ENCODE measurements around the gene DNAJC8. TPM values are rescaled to one million over a fixed set of nuclear protein-coding genes. Genes with fewer than 3 reads are reported as not detected.

The DNAJC8 gene
- total RNA-seq, 2 donors from 2014 or later = 69.3 to 80.5 TPM

DNA sequence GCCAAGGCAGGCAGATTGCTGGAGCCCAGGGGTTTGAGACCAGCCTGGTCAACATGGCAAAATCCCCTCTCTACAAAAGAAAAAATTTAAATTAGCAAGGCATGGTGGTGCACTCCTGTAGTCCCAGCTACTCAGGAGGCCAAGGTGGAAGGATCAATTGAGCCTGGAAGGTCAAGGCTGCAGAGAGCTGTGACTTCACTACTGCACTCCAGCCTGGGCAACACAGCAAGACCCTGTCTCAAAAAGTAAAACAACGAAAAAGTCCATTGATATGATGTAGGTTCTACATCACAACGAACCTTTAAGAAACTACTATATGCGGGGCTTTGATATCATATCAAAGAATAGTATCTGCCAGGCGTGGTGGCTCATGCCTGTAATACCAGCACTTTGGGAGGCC lies 77.2 kb downstream of the DNAJC8 start:
- intact Hi-C loops (cut with DNase I) = no loop called here
- DNase-seq (ENCODE audit: low spot score) = no peak

DNA sequence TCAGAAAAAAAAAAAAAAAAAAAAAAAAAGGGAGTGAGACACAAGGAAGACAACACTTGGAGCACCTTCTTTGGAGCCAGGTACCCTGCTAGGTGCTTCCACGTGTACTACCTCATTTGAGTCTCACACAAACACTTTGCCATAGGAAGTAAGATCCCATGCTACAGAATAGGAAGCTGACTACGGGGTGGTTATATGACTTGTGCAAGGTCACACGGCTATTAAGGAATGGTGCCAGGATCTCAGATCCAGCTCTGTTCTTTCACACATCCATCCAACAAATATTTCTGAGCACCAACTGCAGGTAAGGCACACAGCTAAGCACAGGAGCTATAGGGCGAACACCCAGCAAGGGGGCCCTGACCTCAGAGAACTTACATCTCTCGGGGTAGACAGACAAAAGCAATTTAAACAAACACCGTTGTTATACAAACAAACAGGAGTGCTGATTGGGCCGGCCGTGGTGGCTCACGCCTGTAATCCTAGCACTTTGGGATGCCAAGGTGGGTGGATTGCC lies 78.7 kb downstream of the DNAJC8 start:
- DNase-seq (ENCODE audit: low spot score) = no peak
- intact Hi-C loops (cut with DNase I) = no loop called here

Other genes starting within 250 kb of the DNAJC8 start
- gene EYA3, start 144.4 kb downstream of the DNAJC8 start, total RNA-seq = 10 to 100 TPM; 12.3 to 15.0 TPM
- gene PTAFR, start 56.3 kb downstream of the DNAJC8 start, total RNA-seq = 1 to 10 TPM; 5.9 to 9.3 TPM
- gene ATP5IF1, start 3.1 kb upstream of the DNAJC8 start, total RNA-seq = 10 to 100 TPM; 85.3 to 88.4 TPM
- 10 to 100 TPM; 13.7 to 16.8 TPM for gene SESN2, start 26.5 kb upstream of the DNAJC8 start, total RNA-seq
- 10 to 100 TPM in 1 of 2 donors, 1 to 10 TPM in 1; 9.5 to 10.7 TPM for gene MED18, start 96.0 kb upstream of the DNAJC8 start, total RNA-seq
- gene PHACTR4, start 136.7 kb upstream of the DNAJC8 start, total RNA-seq = 10 to 100 TPM; 21.7 to 25.9 TPM